Measurements from ENCODE around the gene CCDC196.

Gene CCDC196

GRCh38 chr14:66485910-66486421 is at the start of gene CCDC196:
CCDC196 (plus strand) TSS chr14:66486371; CDS start chr14:66486503, 132 bp downstream.
- DNase-seq, result no peak

GRCh38 chr14:66440801-66441200 is 45.4 kb upstream of the CCDC196 start:
- no peak for DNase-seq

GRCh38 chr14:66442953-66443571 is 43.1 kb upstream of the CCDC196 start:
- no peak for DNase-seq

- DNase-seq, result no peak
Observed at GRCh38 chr14:66443785-66444184, 42.4 kb upstream of the CCDC196 start.

- DNase-seq, result no peak
Observed at GRCh38 chr14:66444271-66444927, 41.8 kb upstream of the CCDC196 start.

GRCh38 chr14:66445936-66446335 is 40.2 kb upstream of the CCDC196 start:
- no peak for DNase-seq

- no peak for DNase-seq
Observed at GRCh38 chr14:66453469-66453868, 32.7 kb upstream of the CCDC196 start.

- no peak for DNase-seq
Observed at GRCh38 chr14:66459603-66460002, 26.6 kb upstream of the CCDC196 start.

- DNase-seq, result no peak
Observed at GRCh38 chr14:66464261-66464660, 21.9 kb upstream of the CCDC196 start.

GRCh38 chr14:66468778-66469367 is 17.3 kb upstream of the CCDC196 start:
- DNase-seq, result no peak

GRCh38 chr14:66471584-66471983 is 14.6 kb upstream of the CCDC196 start:
- DNase-seq, result no peak

- DNase-seq, result no peak
Observed at GRCh38 chr14:66472251-66472650, 13.9 kb upstream of the CCDC196 start.

GRCh38 chr14:66473223-66473622 is 12.9 kb upstream of the CCDC196 start:
- no peak for DNase-seq

- DNase-seq, result no peak
Observed at GRCh38 chr14:66476964-66477363, 9.2 kb upstream of the CCDC196 start.

- no peak for DNase-seq
Observed at GRCh38 chr14:66477567-66477966, 8.6 kb upstream of the CCDC196 start.

GRCh38 chr14:66482873-66483272 is 3.3 kb upstream of the CCDC196 start:
- no peak for DNase-seq

- DNase-seq, result no peak
Observed at GRCh38 chr14:66483322-66483721, 2.8 kb upstream of the CCDC196 start.

GRCh38 chr14:66485029-66485428 is 1.1 kb upstream of the CCDC196 start:
- DNase-seq, result no peak

- no peak for DNase-seq
Observed at GRCh38 chr14:66487164-66487563, 993 bp downstream of the CCDC196 start.

GRCh38 chr14:66490143-66491111 is 4.3 kb downstream of the CCDC196 start:
- no peak for DNase-seq

GRCh38 chr14:66493750-66494149 is 7.6 kb downstream of the CCDC196 start:
- no peak for DNase-seq

- DNase-seq, result no peak
Observed at GRCh38 chr14:66495218-66496098, 9.3 kb downstream of the CCDC196 start.
